Measurements from ENCODE around the gene PIGN. TPM values are rescaled to one million over a fixed set of nuclear protein-coding genes. Genes with fewer than 3 reads are reported as not detected.

The PIGN gene
- total and polyA plus RNA-seq, 2 of the 8 experiments (the other 6 are each of a cell fraction or from before 2014, with no cell fraction given): 20.9 to 26.3 TPM

GRCh38 chr18:62044490-62045000 is 142.3 kb downstream of the PIGN start:
- H2AFZ ChIP-seq (ENCODE audit: low read length): no peak overlapping the region
- H3K79me2 ChIP-seq (ENCODE audit: control insufficient read depth in 1 of 2, insufficient read depth in 2 of 2, low read length in 2 of 2): no peaks in the 10 kb centered on the region
- no peak overlapping the region for H2BK15ac ChIP-seq (ENCODE audit: low read length)
- no peak overlapping the region for H2BK12ac ChIP-seq (ENCODE audit: low read depth, low read length)
- H2BK120ac ChIP-seq (replicated peaks; ENCODE audit: low read depth, low read length): no peak overlapping the region
- H3K27ac ChIP-seq (ENCODE audit: low read depth, low read length): no peak overlapping the region
- no peaks in the 10 kb centered on the region for H3K79me1 ChIP-seq (ENCODE audit: low read depth, low read length)
- no peak overlapping the region for H3K9ac ChIP-seq (replicated peaks in 1 of 4; ENCODE audit: extremely low read depth in 1 of 4, low read depth in 3 of 4, low read length in 3 of 4)
- CTCF ChIA-PET (ENCODE audit: partially characterized antibody): interaction anchor here (0.6 kb wide), 1 partner anchor 723 kb away, joined by 3 read pairs; no protein-coding TSS in a partner anchor
- POLR2A ChIA-PET (ENCODE audit: partially characterized antibody): no interaction called here
- no peak overlapping the region for H4K91ac ChIP-seq (replicated peaks; ENCODE audit: insufficient read length, low read length)
- no peak overlapping the region for H3K4me2 ChIP-seq (ENCODE audit: insufficient read depth in 1 of 2, low read depth in 2 of 2, low read length in 2 of 2)
- no peak overlapping the region for H2BK20ac ChIP-seq (ENCODE audit: low read length)
- FAIRE-seq: no peak
- TF ChIP-seq PHF8 (conservative IDR thresholded peaks at IDR 0.05; ENCODE audit: low read depth, low read length): no peak
- H3K4ac ChIP-seq (replicated peaks; ENCODE audit: insufficient read length, low read depth, low read length): no peak overlapping the region
- WGBS, 2 experiments (ENCODE audit: extremely low coverage in 1 of 2, insufficient coverage in 1 of 2, insufficient read length in 1 of 2, insufficient replicate concordance in 2 of 2, low coverage in 1 of 2, low lambda C conversion rate in 2 of 2, missing lambda C conversion rate in 1 of 2): 81% methylated on average over 2 of the region's 2 CpGs; no CpG with 5 or more reads in 1 of the 2 experiments
- no peak overlapping the region for H2AK5ac ChIP-seq (ENCODE audit: low read depth, low read length)
- no peak for DNase-seq (ENCODE audit: low read depth in 1 of 2, low spot score in 2 of 2)
- H3K56ac ChIP-seq (replicated peaks; ENCODE audit: insufficient read length, low read depth, low read length): no peak overlapping the region
- H2BK5ac ChIP-seq (ENCODE audit: low read depth, low read length): no peak overlapping the region
- no peaks in the 10 kb centered on the region for H3K4me1 ChIP-seq (replicated peaks in 1 of 4; ENCODE audit: control insufficient read depth in 3 of 4, insufficient read depth in 4 of 4, low read length in 3 of 4)
- no peak overlapping the region for H4K5ac ChIP-seq (ENCODE audit: insufficient read length, low read depth, low read length)
- H3K36me3 ChIP-seq (ENCODE audit: control insufficient read depth in 2 of 4, insufficient read depth in 4 of 4, low read length in 3 of 4): no peaks in the 10 kb centered on the region
- no peaks in the 10 kb centered on the region for H3K9me3 ChIP-seq (ENCODE audit: insufficient read depth in 2 of 2, low read depth in 1 of 2, low read length in 1 of 2)
- H3K18ac ChIP-seq (ENCODE audit: extremely low read depth, low read length): no peak overlapping the region
- no peaks in the 10 kb centered on the region for H4K20me1 ChIP-seq (replicated peaks in 1 of 2; ENCODE audit: control insufficient read depth in 1 of 2, insufficient read depth in 2 of 2, low read length in 2 of 2)
- H3K23ac ChIP-seq (ENCODE audit: insufficient read length): no peak overlapping the region
- no peaks in the 10 kb centered on the region for H3K23me2 ChIP-seq (ENCODE audit: low read depth, low read length)
- no peak overlapping the region for H3K14ac ChIP-seq (ENCODE audit: insufficient read length)
- no peaks in the 10 kb centered on the region for H3K27me3 ChIP-seq (replicated peaks in 1 of 4; ENCODE audit: control insufficient read depth in 3 of 4, extremely low read depth in 1 of 4, insufficient read depth in 3 of 4, low read length in 3 of 4)
- no peak overlapping the region for H4K8ac ChIP-seq (ENCODE audit: extremely low read depth, insufficient read depth, low read length)
- H3K4me3 ChIP-seq (ENCODE audit: extremely low read depth in 1 of 4, insufficient read depth in 2 of 4, low read depth in 3 of 4, low read length in 4 of 4): no peak overlapping the region

Measured in H1 (cell line).